ENCODE measurements around the gene PROP1.

The PROP1 gene

DNA sequence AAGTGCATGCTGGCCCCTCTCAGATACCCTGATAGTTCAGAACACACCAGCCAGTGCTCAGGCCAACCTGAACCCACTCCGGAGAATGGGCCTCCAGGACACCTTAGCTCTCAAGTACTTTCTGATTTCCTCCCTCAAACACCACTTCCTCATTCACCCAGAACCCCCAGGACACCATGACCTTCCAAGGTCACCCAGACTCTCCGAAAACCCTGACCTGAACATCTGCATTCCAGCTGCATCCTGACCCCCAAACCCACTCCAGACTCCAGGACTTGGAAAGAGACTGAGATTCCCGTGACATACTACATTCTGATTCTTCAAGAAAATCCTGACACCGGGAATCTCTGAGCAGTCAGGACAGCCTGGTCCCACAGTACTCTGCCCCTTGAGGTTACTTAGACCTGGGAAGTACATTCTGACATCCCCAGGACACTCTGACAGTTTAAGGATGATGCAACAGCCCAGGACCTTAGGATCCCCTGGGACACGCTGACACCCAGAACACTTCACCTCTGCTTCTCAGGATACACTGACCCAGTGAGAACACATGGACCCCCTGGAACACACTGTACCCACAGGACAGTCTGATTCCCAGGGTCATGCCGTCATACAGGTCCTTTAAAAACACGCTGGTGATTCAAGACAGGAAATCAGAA is 747 bp upstream of the PROP1 start:
- no peak overlapping the region for H3K4me3 ChIP-seq (ENCODE audit: low read length)
- no peak for DNase-seq (ENCODE audit: low read depth)
- TF ChIP-seq, protein P1, sequence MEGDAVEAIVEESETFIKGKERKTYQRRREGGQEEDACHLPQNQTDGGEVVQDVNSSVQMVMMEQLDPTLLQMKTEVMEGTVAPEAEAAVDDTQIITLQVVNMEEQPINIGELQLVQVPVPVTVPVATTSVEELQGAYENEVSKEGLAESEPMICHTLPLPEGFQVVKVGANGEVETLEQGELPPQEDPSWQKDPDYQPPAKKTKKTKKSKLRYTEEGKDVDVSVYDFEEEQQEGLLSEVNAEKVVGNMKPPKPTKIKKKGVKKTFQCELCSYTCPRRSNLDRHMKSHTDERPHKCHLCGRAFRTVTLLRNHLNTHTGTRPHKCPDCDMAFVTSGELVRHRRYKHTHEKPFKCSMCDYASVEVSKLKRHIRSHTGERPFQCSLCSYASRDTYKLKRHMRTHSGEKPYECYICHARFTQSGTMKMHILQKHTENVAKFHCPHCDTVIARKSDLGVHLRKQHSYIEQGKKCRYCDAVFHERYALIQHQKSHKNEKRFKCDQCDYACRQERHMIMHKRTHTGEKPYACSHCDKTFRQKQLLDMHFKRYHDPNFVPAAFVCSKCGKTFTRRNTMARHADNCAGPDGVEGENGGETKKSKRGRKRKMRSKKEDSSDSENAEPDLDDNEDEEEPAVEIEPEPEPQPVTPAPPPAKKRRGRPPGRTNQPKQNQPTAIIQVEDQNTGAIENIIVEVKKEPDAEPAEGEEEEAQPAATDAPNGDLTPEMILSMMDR (IDR thresholded peaks at IDR 0.05; ENCODE audit: insufficient read depth, low read depth, low read length, missing control alignments) = no peak

DNA sequence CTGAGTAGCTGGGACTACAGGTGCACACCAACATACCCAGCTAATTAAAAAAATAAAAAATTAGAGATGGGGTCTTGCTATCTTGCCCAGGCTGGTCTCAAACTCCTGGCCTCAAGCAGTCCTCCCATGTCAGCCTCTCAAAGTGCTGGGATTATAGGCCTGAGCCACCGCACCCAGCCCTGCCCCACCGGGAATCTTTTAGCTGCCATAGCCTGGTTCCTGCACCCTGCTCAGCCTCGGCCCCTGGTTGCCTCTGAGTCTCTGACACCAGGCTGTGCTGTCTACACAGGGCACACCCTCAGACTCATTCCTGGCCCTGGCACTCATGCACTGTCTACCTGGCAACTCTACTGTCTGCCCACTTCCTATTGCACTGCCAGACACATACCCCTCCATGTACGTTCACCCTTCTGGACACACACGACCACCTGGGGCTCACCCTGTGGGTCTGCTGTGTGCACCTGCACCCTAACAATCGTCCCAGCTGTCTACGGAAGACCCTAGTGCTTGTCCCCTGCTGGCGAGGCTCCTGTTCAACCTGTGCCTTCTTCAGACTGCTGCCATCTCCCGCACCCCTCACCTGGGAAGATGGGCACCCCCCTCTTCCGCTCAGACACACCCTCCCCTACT is 1.4 kb downstream of the PROP1 start:
- no peak overlapping the region for H3K4me3 ChIP-seq (ENCODE audit: low read length)
- TF ChIP-seq, protein P1 (IDR thresholded peaks at IDR 0.05; ENCODE audit: insufficient read depth, low read depth, low read length, missing control alignments) = no peak
- DNase-seq (ENCODE audit: low read depth) = no peak

DNA sequence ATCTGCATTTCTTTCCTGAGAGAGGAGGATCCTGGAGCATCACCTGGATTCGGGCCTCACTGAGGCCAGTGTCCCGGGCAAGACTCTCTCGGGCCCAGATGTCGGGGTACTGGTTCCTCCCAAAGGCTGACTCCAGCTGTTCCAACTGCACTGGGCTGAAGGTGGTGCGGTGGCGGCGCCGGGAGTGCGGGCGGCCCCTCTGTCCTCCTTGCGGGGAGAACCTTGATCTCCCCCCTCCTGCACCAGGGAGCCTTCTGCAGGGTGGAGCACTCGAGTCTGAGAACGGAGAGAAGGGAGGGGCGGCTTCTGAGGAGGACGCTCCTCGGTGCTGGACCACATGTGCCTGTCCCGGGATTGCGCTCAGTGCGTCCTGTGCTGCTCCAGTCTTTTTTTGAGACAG is 2.0 kb downstream of the PROP1 start:
- TF ChIP-seq, protein P1 (IDR thresholded peaks at IDR 0.05; ENCODE audit: insufficient read depth, low read depth, low read length, missing control alignments) = no peak
- DNase-seq (ENCODE audit: low read depth) = no peak
- no peak overlapping the region for H3K4me3 ChIP-seq (ENCODE audit: low read length)

DNA sequence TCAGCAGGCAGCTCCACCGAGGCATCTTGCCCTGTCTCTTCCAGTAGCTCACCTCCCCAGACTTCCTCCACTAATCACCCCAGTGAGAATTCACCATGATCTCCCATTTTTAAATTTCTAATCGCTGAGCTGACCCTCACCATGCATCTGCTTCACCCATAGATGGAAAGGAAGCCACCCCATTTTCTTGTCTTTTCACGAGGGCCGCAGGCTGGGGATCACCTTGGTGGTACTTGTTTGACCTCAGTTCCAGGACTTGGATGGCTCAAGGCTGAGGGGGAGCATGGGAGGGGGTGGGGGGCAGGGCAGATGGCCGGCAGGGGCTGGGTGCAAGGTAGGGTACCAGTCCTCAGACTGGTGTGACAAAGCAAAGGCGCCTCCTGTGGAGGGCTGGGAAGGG is 3.6 kb downstream of the PROP1 start:
- no peak for DNase-seq (ENCODE audit: low read depth)
- TF ChIP-seq, protein P1 (IDR thresholded peaks at IDR 0.05; ENCODE audit: insufficient read depth, low read depth, low read length, missing control alignments) = no peak
- H3K4me3 ChIP-seq (ENCODE audit: low read length) = no peak overlapping the region

DNA sequence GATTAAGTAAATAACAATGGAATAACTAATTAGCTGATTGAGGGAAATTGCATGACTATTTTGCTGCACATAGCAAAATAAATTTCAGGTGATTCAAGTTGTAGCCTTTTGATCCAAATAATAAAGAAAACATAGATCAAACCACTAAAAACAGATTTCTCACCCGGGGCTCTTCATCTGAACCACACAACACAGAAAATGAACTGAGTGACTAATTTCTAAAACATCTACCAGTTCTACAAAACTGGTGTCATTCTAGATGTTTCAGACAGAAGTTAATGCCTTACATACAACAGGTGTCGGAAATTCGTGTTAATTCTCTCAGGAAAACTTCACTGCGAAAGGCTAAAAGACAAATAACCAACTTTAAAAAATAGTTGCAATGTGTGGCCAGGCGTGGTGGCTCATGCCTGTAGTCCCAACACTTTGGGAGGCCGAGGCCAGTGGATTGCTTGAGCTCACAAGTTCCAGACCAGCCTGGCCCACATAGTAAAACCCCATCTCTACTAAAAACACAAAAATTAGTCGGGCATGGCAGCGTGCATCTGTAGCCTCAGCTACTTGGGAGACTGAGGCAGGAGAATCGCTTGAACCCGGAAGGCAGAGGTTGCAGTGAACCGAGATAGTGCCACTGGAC is 6.9 kb downstream of the PROP1 start:
- no peak for DNase-seq (ENCODE audit: low read depth)
- TF ChIP-seq, protein P1 (IDR thresholded peaks at IDR 0.05; ENCODE audit: insufficient read depth, low read depth, low read length, missing control alignments) = no peak
- H3K4me3 ChIP-seq (ENCODE audit: low read length) = no peak overlapping the region

DNA sequence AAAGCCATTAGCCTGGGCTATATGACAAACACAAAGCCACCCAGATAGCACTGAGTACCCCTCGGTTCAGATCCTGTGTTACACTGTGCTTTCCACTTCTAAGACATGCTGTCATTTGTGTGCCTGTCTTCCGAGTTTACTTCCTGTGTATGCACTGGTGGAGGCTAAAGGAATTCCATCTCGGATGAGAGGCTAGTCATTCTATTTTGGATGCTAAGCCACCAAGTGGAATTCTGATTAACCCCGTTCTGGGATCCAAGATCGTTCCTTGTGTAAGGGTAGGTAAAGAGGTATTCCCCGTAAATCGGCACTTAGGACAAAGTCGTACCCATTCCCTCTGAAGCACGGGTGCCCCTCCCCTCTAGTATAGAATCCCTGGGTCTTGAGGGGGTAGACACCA is 8.7 kb downstream of the PROP1 start:
- no peak overlapping the region for H3K4me3 ChIP-seq (ENCODE audit: low read length)
- TF ChIP-seq, protein P1 (IDR thresholded peaks at IDR 0.05; ENCODE audit: insufficient read depth, low read depth, low read length, missing control alignments) = no peak
- DNase-seq (ENCODE audit: low read depth) = no peak
